ENCODE measurements around the gene CCDC90B. TPM values are rescaled to one million over a fixed set of nuclear protein-coding genes. Genes with fewer than 3 reads are reported as not detected.

The CCDC90B gene
- polyA plus RNA-seq, 1 of the 3 experiments (the other 2 are of a cell fraction), result 47.9 TPM

DNA sequence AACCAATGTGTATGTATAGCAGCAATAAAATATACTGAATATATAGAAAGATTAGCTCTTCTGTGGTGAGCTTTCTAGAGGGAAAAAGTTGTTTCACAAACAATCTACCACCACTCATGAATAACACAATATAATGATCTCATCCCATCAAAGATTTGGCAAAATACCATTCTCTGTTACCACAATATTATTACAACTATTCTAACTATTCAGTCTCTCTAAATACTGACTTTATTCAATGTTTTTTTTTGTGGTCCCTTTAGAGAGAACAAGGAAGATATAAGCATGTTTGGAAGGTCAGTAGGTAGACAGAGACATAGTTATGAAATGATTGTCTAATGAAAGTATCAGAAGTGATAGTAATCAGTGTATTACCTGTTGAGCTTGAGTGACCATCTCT, 7.8 kb downstream of the CCDC90B start:
- TF ChIP-seq, protein P1, sequence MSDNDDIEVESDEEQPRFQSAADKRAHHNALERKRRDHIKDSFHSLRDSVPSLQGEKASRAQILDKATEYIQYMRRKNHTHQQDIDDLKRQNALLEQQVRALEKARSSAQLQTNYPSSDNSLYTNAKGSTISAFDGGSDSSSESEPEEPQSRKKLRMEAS (IDR thresholded peaks at IDR 0.05; ENCODE audit: low read depth), result no peak
- TF ChIP-seq RAD21 (IDR thresholded peaks at IDR 0.05; ENCODE audit: low read length) (no peak), TEAD4 (IDR thresholded peaks at IDR 0.05; ENCODE audit: borderline replicate concordance, insufficient read depth) (no peak), NRF1 (IDR thresholded peaks at IDR 0.05; ENCODE audit: low read depth, low read length) (no peak), MXI1 (IDR thresholded peaks at IDR 0.05; ENCODE audit: low read depth, low read length) (no peak), CTCF (IDR thresholded peaks at IDR 0.05) (no peak), RXRA (IDR thresholded peaks at IDR 0.05; ENCODE audit: borderline replicate concordance, low read depth) (no peak), RCOR1 (IDR thresholded peaks at IDR 0.05; ENCODE audit: low read length) (no peak), RFX5 (IDR thresholded peaks at IDR 0.05; ENCODE audit: low read length) (no peak), ELF1 (IDR thresholded peaks at IDR 0.05) (no peak), SMC3 (IDR thresholded peaks at IDR 0.05; ENCODE audit: low read depth, low read length) (no peak), JUND (IDR thresholded peaks at IDR 0.05) (no peak), TAF1 (IDR thresholded peaks at IDR 0.05; ENCODE audit: borderline replicate concordance, low read depth, low read length) (no peak), TCF12 (IDR thresholded peaks at IDR 0.05) (no peak), NFIC (IDR thresholded peaks at IDR 0.05; ENCODE audit: borderline replicate concordance) (no peak), EP300 (IDR thresholded peaks at IDR 0.05; ENCODE audit: borderline replicate concordance in 1 of 2, low read depth in 1 of 2, low read length in 1 of 2) (no peak)
- TF ChIP-seq, protein P2, sequence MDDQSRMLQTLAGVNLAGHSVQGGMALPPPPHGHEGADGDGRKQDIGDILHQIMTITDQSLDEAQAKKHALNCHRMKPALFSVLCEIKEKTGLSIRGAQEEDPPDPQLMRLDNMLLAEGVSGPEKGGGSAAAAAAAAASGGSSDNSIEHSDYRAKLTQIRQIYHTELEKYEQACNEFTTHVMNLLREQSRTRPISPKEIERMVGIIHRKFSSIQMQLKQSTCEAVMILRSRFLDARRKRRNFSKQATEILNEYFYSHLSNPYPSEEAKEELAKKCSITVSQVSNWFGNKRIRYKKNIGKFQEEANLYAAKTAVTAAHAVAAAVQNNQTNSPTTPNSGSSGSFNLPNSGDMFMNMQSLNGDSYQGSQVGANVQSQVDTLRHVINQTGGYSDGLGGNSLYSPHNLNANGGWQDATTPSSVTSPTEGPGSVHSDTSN (IDR thresholded peaks at IDR 0.05), result no peak
- Histone ChIP-seq H3K27ac (ENCODE audit: low read depth in 2 of 2, low read length in 1 of 2) (no peak overlapping the region), H3K9ac (no peak overlapping the region), H2AFZ (ENCODE audit: low read depth) (no peak overlapping the region), H3K4me3 (ENCODE audit: low read depth in 2 of 2, low read length in 1 of 2) (no peak overlapping the region), H3K36me3 (replicated peaks in 1 of 2; ENCODE audit: control insufficient read depth in 1 of 2, insufficient read depth in 2 of 2, low read length in 1 of 2) (peaks cover 73 to 79% of the 10 kb centered on the region in 2 experiments), H4K20me1 (ENCODE audit: insufficient read depth) (0 out of 2 replicates have a peak, but pooled peaks cover 6% of the 10 kb centered on the region), H3K27me3 (ENCODE audit: insufficient read depth) (no peaks in the 10 kb centered on the region), H3K9me3 (no peaks in the 10 kb centered on the region), H3K9me2 (no peaks in the 10 kb centered on the region), H3K4me2 (no peak overlapping the region), H3K79me2 (ENCODE audit: insufficient read depth) (peaks cover 71% of the 10 kb centered on the region), H3F3A (replicated peaks; ENCODE audit: insufficient read depth) (peaks cover 39% of the 10 kb centered on the region), H3K4me1 (ENCODE audit: control insufficient read depth in 1 of 2, insufficient read depth in 2 of 2, low read depth in 1 of 2, low read length in 1 of 2) (peaks cover 12 to 31% of the 10 kb centered on the region in 2 experiments; a peak in 3 of 4 replicates)
- DNase-seq, result no peak
- POLR2A ChIA-PET, result no interaction called here
- CTCF ChIA-PET, result interaction anchor here (1.0 to 1.1 kb wide), 2 partner anchors 28 to 411 kb away, joined by 3 to 4 read pairs; no protein-coding TSS in a partner anchor

All from SK-N-SH (cell line).